ENCODE measurements around the gene CD86.
"Not testable (repeated sequence)": the region's sequence is repeated elsewhere in the genome, so short reads cannot be mapped to it uniquely, and the experiment has no call there.

Gene CD86, protein sequence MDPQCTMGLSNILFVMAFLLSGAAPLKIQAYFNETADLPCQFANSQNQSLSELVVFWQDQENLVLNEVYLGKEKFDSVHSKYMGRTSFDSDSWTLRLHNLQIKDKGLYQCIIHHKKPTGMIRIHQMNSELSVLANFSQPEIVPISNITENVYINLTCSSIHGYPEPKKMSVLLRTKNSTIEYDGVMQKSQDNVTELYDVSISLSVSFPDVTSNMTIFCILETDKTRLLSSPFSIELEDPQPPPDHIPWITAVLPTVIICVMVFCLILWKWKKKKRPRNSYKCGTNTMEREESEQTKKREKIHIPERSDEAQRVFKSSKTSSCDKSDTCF

DNA sequence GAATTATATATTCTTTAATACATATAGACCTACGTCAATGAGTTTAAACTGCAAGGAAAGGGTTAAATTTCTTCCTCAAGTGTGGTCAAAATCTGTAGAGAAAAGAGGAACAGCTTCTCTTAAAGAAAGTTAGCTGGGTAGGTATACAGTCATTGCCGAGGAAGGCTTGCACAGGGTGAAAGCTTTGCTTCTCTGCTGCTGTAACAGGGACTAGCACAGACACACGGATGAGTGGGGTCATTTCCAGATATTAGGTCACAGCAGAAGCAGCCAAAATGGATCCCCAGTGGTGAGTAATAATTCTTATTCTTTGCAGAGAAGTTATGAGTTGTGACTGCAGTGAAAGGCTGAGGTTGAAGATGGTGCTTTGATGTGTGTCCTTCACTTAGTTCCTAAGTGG, at the start of gene CD86:
Gene CD86, plus strand, starts transcription at position 148 of the 400 bp plus-strand sequence. Its CDS starts 128 bp downstream, at position 276.
- DNase-seq (ENCODE audit: low read depth), result no peak

DNA sequence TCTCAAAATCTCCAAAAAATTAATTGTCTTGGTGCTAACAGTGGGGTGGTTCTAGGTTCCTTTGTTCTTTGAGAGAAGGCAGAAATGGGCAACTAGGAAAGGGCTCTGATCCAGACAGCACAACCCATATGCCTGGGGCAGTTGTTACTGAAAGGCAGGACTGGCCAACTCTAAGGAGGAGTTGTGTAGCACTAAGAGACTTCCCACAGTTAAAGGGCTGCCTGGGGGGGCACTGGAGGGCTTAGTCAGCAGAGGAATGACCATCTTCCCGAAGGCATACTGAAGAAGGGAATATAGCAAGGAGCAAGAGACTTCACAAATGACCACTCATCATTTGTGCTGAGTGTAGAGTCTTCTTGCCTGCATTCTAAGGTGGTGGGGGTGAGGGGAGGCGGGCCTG, 48.9 kb upstream of the CD86 start:
- DNase-seq (ENCODE audit: low read depth), result no peak

DNA sequence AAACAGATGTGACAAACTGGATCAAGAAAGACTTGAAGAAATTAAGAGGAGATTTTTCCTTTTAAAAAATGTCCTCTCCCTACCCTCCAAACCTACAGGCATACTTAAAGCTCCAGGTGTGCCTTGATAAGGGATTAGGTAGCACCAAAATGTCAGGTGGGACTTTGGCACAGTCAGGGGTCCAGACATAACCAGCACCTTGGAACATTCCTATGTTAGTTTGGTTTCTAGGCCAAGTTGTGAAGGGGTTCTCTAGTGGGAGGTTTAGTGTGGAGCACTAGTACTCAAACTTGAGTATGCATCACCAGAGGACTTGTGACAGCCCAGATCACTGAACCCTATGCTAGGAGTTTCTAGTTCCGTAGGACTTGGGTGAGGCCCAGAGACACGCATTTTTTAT, 47.0 kb upstream of the CD86 start:
- DNase-seq (ENCODE audit: low read depth), result no peak

DNA sequence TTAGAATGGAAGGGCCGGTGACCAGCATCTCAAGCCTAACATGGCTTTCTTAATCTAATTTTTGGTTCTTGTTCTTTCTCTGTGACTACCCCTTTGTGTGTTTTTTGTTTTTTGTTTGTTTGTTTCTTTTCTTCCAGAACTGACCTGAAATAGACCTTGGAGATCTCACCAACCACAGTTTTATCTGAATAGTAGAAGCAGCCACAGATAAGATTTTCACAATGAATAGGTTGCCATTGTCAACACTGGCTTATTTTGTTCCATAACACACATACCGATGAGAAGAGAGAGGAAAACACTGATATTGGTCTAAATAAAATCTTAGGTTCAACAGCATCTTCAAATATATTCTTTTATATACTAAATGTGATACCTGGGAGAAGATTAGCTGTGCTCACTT, 44.7 kb upstream of the CD86 start:
- no peak for DNase-seq (ENCODE audit: low read depth)

DNA sequence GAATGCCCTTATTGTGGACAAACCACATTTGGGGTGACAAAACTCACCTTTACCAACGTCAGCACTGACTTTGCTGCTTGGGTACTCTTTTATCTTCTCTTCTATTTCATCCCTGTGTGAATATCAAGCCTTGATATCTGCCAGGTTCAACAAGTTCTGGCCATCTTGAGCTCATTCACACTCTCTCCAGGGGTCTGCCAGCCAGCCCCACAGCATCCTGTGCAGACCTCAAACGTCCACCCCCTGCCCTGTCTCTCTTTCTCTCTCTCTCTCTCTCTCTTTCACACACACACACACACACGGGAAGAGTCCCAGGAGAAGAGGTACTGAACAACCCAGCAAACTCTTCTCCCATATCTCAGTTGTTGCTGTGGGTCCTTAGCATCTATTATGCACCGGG, 43.8 kb upstream of the CD86 start:
- no peak for DNase-seq (ENCODE audit: low read depth)

DNA sequence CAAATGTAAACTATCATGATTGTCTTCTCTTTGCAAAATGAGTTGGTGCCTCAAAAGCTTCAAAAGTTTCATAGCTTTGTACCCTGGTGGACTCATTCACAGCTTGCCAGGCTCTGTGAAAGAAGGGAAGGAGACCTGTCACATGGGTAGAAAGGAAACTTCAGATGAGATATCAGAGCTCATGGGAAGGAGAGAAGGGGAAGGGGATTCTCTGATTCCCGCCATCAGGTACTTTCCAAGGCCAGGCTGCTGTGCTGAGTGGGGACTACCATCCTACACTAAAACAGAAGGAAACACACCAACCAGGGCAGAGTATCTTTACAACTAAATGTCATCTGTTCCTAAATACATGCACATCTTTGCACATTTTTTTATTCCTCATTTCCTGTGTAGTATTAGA, 42.3 kb upstream of the CD86 start:
- DNase-seq (ENCODE audit: low read depth), result no peak

DNA sequence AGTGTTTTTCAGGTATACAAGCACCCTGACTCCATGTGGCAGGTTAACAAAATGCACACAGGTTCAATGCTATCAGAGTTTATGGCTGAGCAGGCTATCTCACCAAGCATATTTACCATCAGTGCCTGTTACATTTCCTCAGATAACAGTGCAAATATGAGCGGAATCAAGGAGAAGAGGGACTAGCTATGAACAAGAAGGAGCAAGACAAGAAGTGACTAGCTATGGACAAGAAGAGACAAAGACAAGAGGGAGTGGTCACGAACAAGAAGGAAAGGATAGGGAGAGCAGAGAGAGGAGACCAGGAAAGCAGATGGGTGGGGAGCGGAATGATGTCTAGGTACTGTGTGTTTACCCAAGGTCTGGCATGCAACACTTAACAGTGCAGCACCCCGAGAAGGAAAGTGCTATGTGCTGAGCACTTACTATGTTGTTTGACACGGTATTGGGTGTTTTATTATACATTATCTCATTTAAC, 41.7 kb upstream of the CD86 start:
- DNase-seq (ENCODE audit: low read depth), result no peak

- no peak for DNase-seq (ENCODE audit: low read depth)
These were observed 40.4 kb upstream of the CD86 start for GRCh38 chr3:122014741-122015140.

DNA sequence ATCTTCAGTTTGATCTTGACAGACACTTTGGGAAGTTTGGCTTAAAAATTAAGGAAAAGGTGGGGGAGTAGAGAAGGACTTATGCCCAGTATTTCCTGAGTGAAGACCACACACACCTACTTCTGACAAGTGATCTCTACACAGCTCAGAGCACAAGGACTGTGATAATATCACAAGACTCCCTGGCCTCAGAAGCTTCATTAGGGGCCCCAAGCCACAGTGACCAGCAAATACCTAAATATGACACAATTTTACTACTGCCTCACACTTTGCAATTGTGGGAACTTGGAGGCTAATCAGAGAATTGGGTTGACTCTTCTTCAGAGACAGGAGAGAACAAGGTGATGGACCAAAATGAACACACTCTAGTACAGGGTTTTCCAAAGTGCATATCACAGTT, 35.7 kb upstream of the CD86 start:
- no peak for DNase-seq (ENCODE audit: low read depth)

DNA sequence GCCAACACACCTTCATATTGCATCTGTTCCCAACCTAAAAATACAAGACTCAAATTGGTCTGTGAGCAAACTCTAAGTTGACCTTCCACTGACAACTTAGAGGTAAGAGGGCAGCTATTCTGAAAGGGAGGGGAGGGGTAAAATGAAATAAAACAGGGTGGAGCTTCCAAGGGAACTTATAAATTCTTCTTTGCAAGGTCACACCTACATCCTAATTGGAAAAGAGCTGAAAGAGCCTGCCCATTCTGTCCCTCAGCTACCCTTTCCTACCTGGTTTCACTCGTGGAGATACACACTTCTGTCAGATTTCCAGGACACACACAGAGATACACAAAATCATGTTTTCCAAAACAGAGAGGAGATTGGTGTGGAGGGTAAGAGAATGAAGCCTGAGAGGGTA, 34.1 kb upstream of the CD86 start:
- DNase-seq (ENCODE audit: low read depth), result no peak

- DNase-seq (ENCODE audit: low read depth), result no peak
These were observed 33.3 kb upstream of the CD86 start, which contains the start of gene ILDR1 for GRCh38 chr3:122021811-122022401. Gene ILDR1 (minus strand): TSS chr3:122022247. CDS start chr3:122022077, 170 bp downstream.

DNA sequence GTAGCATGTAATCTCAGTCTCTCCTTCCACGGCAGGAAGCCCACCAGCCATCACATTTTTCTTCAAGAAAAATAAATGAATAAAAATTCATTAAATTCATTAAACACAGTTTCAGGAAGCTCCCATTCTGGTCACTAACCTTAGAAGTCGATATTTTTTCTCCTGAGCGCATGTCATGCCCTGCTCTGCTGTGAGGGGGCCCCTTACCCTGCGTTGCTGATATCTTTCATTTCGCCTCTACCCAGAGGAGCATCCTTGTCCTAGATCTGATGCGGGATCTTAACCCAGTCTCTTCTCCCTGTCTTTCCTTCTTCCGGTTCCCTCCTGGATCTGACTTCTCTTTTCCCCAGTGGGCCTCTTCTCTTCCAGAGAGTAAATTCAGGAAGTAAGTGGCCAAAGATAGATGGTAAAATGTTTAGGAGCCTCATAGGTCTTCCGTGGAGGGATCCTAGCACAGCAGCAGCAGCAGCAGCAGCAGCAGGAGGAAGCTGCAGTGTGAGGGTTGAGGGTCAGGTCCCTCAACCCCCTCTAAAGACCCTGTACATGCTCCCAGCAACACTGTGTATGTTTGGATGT, 31.7 kb upstream of the CD86 start:
- no peak for DNase-seq (ENCODE audit: low read depth)

DNA sequence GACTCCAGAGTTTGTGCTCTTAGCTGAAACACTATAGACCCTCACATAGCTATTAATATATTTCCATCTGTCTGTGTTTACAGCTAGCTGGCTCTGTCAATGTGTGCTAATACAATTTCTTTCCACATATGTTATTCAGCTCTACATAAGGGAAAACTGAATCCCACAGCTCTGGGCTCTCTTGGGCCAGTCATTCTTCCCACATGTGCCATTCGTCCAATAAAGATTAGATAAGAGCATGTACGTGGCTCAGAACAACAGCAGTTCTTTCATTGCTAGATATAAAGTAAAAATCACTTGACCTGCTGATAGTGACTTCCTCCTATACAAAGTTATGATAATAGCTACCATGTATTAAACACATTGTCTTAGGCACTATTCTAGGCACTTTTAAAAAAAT, 30.4 kb upstream of the CD86 start:
- no peak for DNase-seq (ENCODE audit: low read depth)

DNA sequence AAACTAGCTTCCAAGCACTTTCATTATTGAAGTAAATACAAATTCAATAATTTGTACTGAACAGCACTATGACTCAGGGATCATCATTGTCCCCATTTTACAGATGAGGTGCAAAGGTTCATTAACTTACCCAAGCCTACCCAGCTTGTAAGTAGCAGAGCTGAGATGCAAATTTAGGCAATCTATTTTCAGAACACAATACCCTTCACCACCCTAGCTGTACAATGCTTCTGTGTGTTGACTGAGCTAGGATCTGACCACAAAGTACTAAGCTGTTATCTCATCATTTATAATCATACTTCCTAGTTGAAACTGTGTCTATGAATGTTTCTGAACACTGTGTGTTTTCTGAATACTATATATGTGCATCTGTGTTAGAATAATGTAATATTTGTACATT, 29.9 kb upstream of the CD86 start:
- no peak for DNase-seq (ENCODE audit: low read depth)

DNA sequence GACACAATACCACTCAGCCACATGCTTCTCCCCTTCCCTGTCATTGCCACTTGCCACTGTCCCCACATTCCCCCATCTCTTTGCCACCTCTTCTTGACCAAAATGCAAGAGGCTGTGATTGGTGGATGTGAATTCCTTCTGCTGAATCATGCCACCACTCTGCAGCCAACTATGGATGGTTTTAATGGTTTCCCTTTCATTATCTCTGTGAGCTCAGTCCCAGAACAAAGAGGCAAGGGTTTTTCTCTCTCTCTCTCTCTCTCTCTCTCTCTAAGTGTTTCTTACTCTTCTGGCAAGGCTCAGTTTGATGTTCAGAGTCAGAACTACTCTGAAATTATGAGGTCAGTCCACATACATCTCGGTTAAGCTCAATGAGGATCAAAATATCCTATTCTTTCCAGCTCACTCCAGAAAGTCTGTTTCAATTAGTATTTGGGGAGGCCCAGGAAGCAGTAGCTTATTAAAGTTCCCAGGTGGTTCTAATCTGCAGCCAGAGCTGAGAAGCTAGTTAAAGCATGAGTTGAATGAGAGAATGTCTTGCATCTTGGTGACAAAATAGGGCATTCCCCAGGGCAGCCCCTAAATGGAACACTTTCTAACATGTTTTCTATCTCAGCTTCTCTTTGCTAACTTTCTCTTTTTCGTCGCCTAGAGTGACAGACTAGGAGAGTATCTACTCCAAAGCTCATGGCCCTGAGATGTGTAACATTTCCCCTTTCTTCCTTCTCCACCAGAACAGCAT, 24.6 kb upstream of the CD86 start:
- DNase-seq (ENCODE audit: low read depth), result no peak

DNA sequence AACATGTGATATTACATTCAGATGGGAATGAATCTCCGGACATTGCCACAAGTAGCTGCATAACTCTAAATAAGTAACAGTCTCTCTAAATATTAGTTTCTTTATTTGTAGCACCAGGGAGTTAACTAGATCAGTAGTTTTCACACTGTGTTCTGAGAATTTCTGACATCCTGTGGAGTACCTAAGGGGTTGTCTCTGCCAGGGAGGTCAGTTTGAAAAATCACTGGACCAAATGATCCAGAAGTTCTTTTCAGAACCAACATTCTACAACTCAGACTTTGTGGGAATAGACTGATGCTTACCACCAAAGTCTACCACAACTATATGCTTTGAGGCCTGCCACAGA, 24.1 kb upstream of the CD86 start:
- no peak for DNase-seq (ENCODE audit: low read depth)

DNA sequence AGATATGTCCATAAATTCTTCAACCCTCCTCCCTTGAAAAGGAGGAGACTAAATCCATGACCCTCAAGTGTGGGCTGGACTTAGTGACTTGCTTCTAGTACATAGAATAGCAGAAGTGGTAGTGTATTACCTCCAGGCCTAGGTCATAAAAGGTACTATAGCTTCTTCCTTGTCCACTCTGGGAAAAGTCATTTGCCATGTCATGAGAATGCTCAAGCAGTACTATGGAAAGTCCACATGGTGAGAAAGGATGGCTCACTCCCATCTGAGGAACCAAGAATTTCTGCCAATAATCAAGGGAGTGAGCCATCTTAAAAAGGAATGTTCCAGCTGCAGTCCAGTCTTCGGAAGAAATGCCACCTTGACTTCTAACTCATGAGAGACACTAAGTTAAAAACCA, 22.6 kb upstream of the CD86 start:
- DNase-seq (ENCODE audit: low read depth), result no peak

- no peak for DNase-seq (ENCODE audit: low read depth)
These were observed 22.1 kb upstream of the CD86 start for GRCh38 chr3:122033023-122033422.

DNA sequence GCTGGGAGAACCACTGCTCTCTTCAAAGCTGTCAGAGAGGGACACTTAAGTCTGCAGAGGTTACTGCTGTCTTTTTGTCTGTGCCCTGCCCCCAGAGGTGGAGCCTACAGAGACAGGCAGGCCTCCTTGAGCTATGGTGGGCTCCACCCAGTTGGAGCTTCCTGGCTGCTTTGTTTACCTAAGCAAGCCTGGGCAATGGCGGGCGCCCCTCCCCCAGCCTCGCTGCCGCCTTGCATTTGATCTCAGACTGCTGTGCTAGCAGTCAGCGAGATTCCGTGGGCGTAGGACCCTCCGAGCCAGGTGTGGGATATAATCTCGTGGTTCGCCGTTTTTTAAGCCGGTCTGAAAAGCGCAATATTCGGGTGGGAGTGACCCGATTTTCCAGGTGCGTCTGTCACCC, 7.9 kb upstream of the CD86 start:
- DNase-seq (ENCODE audit: low read depth), result not testable (repeated sequence)

GRCh38 chr3:122047773-122048172, 7.4 kb upstream of the CD86 start:
- DNase-seq (ENCODE audit: low read depth), result not testable (repeated sequence)

- no peak for DNase-seq (ENCODE audit: low read depth)
These were observed 2.2 kb upstream of the CD86 start for GRCh38 chr3:122052968-122053367.

DNA sequence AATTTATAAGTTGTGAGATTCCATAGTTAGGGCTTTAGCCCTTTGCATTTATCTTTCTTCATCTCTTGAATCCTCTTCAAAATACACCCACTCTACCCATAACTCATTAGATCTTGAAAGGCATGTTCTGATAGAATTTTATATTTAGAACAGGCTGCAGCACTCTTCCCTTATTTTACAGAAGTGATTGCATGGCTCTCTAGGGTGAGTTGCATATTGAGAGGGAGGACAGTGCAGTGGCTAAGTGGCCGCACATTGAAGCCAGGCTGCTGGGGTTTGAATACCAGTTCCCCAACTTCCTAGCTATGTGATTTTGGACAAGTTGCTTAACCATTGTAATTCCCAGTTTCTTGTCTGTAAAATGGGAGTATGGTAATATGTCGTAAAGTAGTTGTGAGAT, 2.5 kb downstream of the CD86 start:
- no peak for DNase-seq (ENCODE audit: low read depth)

GRCh38 chr3:122058294-122058693, 3.1 kb downstream of the CD86 start:
- DNase-seq (ENCODE audit: low read depth), result no peak
